ENCODE data around the gene MKLN1.
"Not testable (repeated sequence)": the region's sequence is repeated elsewhere in the genome, so short reads cannot be mapped to it uniquely, and the experiment has no call there.

The MKLN1 gene

GRCh38 chr7:131501422-131501821 lies 173.7 kb downstream of the MKLN1 start:
- peak; percentile 16 to 23 for DNase-seq (ENCODE audit: low read depth in 2 of 2)

- no peak for DNase-seq (ENCODE audit: low read depth in 2 of 2)
Observed at GRCh38 chr7:131501930-131502685, 174.4 kb downstream of the MKLN1 start.

GRCh38 chr7:131502810-131503508 lies 175.3 kb downstream of the MKLN1 start:
- no peak for DNase-seq (ENCODE audit: low read depth in 2 of 2)

GRCh38 chr7:131503639-131504038 lies 176.0 kb downstream of the MKLN1 start:
- DNase-seq (ENCODE audit: low read depth in 2 of 2): no peak

- no peak for DNase-seq (ENCODE audit: low read depth in 2 of 2)
Observed at GRCh38 chr7:131504157-131504899, 176.7 kb downstream of the MKLN1 start.

- DNase-seq (ENCODE audit: low read depth in 2 of 2): not testable (repeated sequence)
Observed at GRCh38 chr7:131505037-131505620, 177.5 kb downstream of the MKLN1 start.

- DNase-seq (ENCODE audit: low read depth in 2 of 2): no peak
Observed at GRCh38 chr7:131505636-131506557, 178.2 kb downstream of the MKLN1 start.

GRCh38 chr7:131506597-131506996 lies 178.9 kb downstream of the MKLN1 start:
- DNase-seq (ENCODE audit: low read depth in 2 of 2): no peak

GRCh38 chr7:131507592-131508331 lies 180.1 kb downstream of the MKLN1 start:
- peak; percentile 64 to 69 for DNase-seq (ENCODE audit: low read depth in 2 of 2)

- DNase-seq (ENCODE audit: low read depth in 2 of 2): no peak
Observed at GRCh38 chr7:131508754-131509486, 181.2 kb downstream of the MKLN1 start.

- no peak for DNase-seq (ENCODE audit: low read depth in 2 of 2)
Observed at GRCh38 chr7:131509781-131510180, 182.1 kb downstream of the MKLN1 start.

GRCh38 chr7:131511071-131511470 lies 183.4 kb downstream of the MKLN1 start:
- no peak for DNase-seq (ENCODE audit: low read depth in 2 of 2)

- DNase-seq (ENCODE audit: low read depth in 2 of 2): no peak
Observed at GRCh38 chr7:131511774-131512535, 184.3 kb downstream of the MKLN1 start.

- DNase-seq (ENCODE audit: low read depth in 2 of 2): peak; percentile 59 to 67
Observed at GRCh38 chr7:131513245-131514061, 185.8 kb downstream of the MKLN1 start.

- not testable (repeated sequence) for DNase-seq (ENCODE audit: low read depth in 2 of 2)
Observed at GRCh38 chr7:131515471-131515870, 187.8 kb downstream of the MKLN1 start.

GRCh38 chr7:131517218-131517923 lies 189.7 kb downstream of the MKLN1 start:
- DNase-seq (ENCODE audit: low read depth in 2 of 2): no peak

- DNase-seq (ENCODE audit: low read depth in 2 of 2): no peak
Observed at GRCh38 chr7:131518626-131519025, 190.9 kb downstream of the MKLN1 start.
